MM.1S (cell line): ENCODE measurements around the gene CR1.

Experiments
- EZH2 ChIP-seq: fragments of 300-600 bp; sonication (generic); optimal IDR thresholded peaks from 2 replicates; pipeline ENCODE3; 2017; ENCODE audit warnings: low read depth, mild to moderate bottlenecking, antibody characterized with exemption, low read length, mixed read lengths
- TF ChIP-seq, protein P1 (sequence below): fragments of 300-600 bp; sonication (generic); IDR thresholded peaks from 2 replicates; pipeline ENCODE4 v1.5.1; 2016; ENCODE audit warnings: antibody characterized with exemption, low read length, mixed read lengths

DNA sequence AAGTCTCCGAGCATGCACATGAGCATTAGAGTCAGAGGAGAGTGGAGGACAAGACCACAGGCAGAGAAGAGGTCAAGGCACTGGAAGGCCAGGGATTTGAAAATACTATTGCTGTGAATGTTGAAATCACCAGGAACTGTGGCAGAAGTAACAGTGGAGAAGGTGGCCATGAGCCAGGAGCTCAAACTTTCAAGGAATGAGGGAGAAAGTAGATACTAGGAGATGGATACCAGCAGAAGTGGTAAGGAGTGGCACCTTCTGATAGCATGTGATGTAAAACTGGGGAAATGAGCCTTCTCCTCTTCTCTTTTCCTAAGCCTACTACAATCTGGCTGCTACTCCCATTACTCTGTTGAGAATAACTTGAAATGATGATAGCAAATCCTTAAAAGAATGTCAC is 1.8 kb upstream of the CR1 start:
- TF ChIP-seq, protein P1, sequence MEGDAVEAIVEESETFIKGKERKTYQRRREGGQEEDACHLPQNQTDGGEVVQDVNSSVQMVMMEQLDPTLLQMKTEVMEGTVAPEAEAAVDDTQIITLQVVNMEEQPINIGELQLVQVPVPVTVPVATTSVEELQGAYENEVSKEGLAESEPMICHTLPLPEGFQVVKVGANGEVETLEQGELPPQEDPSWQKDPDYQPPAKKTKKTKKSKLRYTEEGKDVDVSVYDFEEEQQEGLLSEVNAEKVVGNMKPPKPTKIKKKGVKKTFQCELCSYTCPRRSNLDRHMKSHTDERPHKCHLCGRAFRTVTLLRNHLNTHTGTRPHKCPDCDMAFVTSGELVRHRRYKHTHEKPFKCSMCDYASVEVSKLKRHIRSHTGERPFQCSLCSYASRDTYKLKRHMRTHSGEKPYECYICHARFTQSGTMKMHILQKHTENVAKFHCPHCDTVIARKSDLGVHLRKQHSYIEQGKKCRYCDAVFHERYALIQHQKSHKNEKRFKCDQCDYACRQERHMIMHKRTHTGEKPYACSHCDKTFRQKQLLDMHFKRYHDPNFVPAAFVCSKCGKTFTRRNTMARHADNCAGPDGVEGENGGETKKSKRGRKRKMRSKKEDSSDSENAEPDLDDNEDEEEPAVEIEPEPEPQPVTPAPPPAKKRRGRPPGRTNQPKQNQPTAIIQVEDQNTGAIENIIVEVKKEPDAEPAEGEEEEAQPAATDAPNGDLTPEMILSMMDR: no peak
- no peak for TF ChIP-seq EZH2
